Sigmoid colon (tissue), 7 donors: ENCODE data around the gene RANGRF. TPM values are rescaled to one million over a fixed set of nuclear protein-coding genes. Genes with fewer than 3 reads are reported as not detected.

ENCODE experiments used
- DNase-seq: peaks from one replicate; pipeline ENCODE4 v3.0.0-alpha.2; 2019
- H3K27ac ChIP-seq, 4 donors: fragments of 200-600 bp; sonication (generic); one replicate each; pipeline ENCODE4 v1.5.1; 2016 to 2019; ENCODE audit warnings: mild to moderate bottlenecking in 1 of 4
- H3K27me3 ChIP-seq, 3 donors: fragments of 200-600 bp; sonication (generic); one replicate each; pipeline ENCODE4 v1.5.1; 2019; ENCODE audit warnings: mild to moderate bottlenecking in 1 of 3
- H3K36me3 ChIP-seq, 4 donors: fragments of 200-600 bp; sonication (generic); one replicate each; pipeline ENCODE4 v1.5.1; 2016 to 2019
- H3K4me1 ChIP-seq, 4 donors: fragments of 200-600 bp; sonication (generic); one replicate each; pipeline ENCODE4 v1.5.1; 2017 to 2019
- H3K4me3 ChIP-seq, 4 donors: fragments of 200-600 bp; sonication (generic); one replicate each; pipeline ENCODE4 v1.5.1; 2017 to 2019; ENCODE audit warnings: mild to moderate bottlenecking in 2 of 4, moderate library complexity in 1 of 4
- H3K9me3 ChIP-seq, 4 donors: fragments of 200-600 bp in 3 of 4; sonication (generic) in 3 of 4; one replicate each; pipeline versions ENCODE4 v1.5.1 to v1.6.1; 2013 to 2019
- EP300 ChIP-seq, 4 donors: sonication (generic); formaldehyde crosslinking; IDR thresholded peaks; one replicate each; pipeline ENCODE4 v1.6.1; 2017; ENCODE audit warnings: antibody characterized with exemption in 4 of 4
- POLR2A ChIP-seq, 2 donors: fragments of 450-650 bp; IDR thresholded peaks; one replicate each; pipeline ENCODE4 v1.6.1; 2016; ENCODE audit warnings: antibody characterized with exemption in 2 of 2, mild to moderate bottlenecking in 2 of 2, moderate library complexity in 2 of 2
- POLR2AphosphoS5 ChIP-seq, 4 donors: sonication (generic); formaldehyde crosslinking; IDR thresholded peaks; one replicate each; pipeline ENCODE4 v1.6.1; 2017; ENCODE audit warnings: antibody characterized with exemption in 4 of 4
- WGBS, 2 donors: extraction: QIAGEN DNeasy Blood & Tissue Kit; methylation state at CpG; one replicate each; pipeline ENCODE4 v1.1.7; 2013; 5-methylcytosine and 5-hydroxymethylcytosine counted together
- intact Hi-C: fragments of 100-400 bp; cut with DNase I; formaldehyde crosslinking; loops from one replicate; pipeline ENCODE4 v1.15.1; 2023
- polyA plus RNA-seq, 3 donors: library from polyadenylated mRNA; stranded (reverse); fragments of 200-250 nt; gene quantifications; one replicate each; pipeline ENCODE4 v1.2.3, GENCODE V29; 2013
- total RNA-seq, 4 donors: library from RNA; depleted of rRNA; stranded (reverse); fragments of >200 nt; gene quantifications; one replicate each; pipeline ENCODE4 v1.1.0, GENCODE V29; 2016
- TF ChIP-seq, protein P1 (sequence below), 4 experiments: fragments of 450-650 bp in 3 of 4; fragments of 200-600 bp in 1 of 4; IDR thresholded peaks; one replicate each; pipeline ENCODE4 v1.5.1; 2016 to 2019; ENCODE audit warnings: antibody characterized with exemption in 4 of 4, mild to moderate bottlenecking in 3 of 4, moderate library complexity in 2 of 4
- donor health status: healthy with polysubstance abuse.
- donor health status: Bipolar disorder and iron deficiency.
- donor health status: healthy.

Gene RANGRF
- total and polyA plus RNA-seq, 7 donors, result 20.8 to 46.6 (median 27.5) TPM

DNA sequence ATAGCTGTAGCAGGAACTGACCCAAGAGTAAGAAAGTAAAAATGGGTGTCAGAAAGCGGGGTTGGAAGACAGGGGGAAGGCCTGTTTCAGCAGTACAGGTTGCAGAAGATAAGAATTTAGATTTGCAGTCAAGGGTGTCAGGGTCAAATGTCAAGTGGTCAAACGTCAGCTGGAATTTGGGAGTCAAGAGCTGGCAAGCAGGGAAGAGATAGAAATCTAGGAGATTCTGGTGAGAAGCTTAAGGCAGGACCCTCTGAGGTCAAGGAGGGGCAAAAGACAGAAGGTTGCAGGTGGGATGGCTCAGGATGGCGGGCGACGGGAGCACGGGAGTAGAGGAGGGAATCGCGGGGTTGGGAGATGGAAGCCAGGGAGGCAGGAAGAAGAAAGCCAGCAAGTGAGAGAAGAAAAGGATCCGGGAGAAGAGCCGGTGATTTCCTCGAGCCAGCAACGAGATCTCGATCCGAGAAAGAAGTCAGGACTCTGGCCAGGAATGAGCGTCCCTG is 6.4 kb downstream of the RANGRF start:
- peaks cover 0 to 13% (median 10%) of the 10 kb centered on the region in 4 donors for H3K4me1 ChIP-seq
- DNase-seq, result no peak
- H3K36me3 ChIP-seq, result no peaks in the 10 kb centered on the region
- no peaks in the 10 kb centered on the region for H3K27me3 ChIP-seq
- H3K27ac ChIP-seq, result peak overlapping the region; percentile 90 to 95 (median 92)
- H3K9me3 ChIP-seq, result no peaks in the 10 kb centered on the region
- peak overlapping the region; percentile 53 to 78 (median 63) for H3K4me3 ChIP-seq
- WGBS, 2 donors, result 7 to 9% methylated on average over 15 of the region's 15 CpGs
- intact Hi-C loops, result loop anchor here (2.0 to 5.0 kb wide), 3 partner anchors 68 to 178 kb away; partner anchors contain the start of gene ALOXE3
- TF ChIP-seq EP300 (IDR thresholded peaks at IDR 0.05) (no peak), POLR2AphosphoS5 (IDR thresholded peaks at IDR 0.05) (no peak), POLR2A (IDR thresholded peaks at IDR 0.05) (no peak)
- TF ChIP-seq, protein P1, sequence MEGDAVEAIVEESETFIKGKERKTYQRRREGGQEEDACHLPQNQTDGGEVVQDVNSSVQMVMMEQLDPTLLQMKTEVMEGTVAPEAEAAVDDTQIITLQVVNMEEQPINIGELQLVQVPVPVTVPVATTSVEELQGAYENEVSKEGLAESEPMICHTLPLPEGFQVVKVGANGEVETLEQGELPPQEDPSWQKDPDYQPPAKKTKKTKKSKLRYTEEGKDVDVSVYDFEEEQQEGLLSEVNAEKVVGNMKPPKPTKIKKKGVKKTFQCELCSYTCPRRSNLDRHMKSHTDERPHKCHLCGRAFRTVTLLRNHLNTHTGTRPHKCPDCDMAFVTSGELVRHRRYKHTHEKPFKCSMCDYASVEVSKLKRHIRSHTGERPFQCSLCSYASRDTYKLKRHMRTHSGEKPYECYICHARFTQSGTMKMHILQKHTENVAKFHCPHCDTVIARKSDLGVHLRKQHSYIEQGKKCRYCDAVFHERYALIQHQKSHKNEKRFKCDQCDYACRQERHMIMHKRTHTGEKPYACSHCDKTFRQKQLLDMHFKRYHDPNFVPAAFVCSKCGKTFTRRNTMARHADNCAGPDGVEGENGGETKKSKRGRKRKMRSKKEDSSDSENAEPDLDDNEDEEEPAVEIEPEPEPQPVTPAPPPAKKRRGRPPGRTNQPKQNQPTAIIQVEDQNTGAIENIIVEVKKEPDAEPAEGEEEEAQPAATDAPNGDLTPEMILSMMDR (IDR thresholded peaks at IDR 0.05), result no peak

- 55 to 58% methylated on average over 3 of the region's 3 CpGs for WGBS, 2 donors
- intact Hi-C loops, result loop anchor here (10.0 kb wide), 1 partner anchor 225 kb away; no protein-coding TSS in a partner anchor
- H3K4me1 ChIP-seq, result peaks cover 0 to 4% (median 0%) of the 10 kb centered on the region in 4 donors
These were observed 11.8 kb downstream of the RANGRF start for GRCh38 chr17:8300226-8300625.

DNA sequence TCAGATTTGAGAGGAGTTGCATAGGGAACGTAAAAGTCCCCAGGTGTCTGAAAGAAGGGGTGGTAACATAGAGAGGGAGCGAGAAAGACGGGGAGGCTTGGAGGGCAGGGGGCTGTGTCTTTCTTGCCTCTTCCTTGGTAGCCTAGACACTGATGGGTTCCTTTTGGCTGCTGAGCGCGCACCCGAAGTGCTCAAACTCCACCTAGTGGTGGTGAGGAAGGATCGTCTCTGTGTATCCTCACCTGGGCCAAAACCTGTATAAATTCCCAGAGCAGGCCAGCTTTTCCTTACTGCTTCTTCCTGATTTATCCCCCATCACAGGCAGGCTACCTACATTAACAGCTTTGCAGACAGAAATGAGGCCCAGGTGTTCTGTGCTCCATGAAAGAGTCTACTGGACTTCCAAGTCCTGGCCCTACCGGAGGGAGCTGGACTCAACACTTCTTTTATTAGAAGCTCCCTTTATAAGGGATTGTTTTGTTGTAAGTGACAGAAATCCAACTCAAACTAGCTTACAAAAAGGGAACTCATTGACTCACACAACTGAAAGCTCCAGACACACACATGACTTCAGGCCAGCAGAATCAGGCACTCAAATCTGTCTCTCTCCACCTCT is 12.3 kb downstream of the RANGRF start:
- DNase-seq, result peak; percentile 77
- Histone ChIP-seq H3K4me3 (no peak overlapping the region), H3K4me1 (peaks cover 0 to 3% (median 0%) of the 10 kb centered on the region in 4 donors), H3K9me3 (no peaks in the 10 kb centered on the region), H3K27ac (no peak overlapping the region), H3K27me3 (no peaks in the 10 kb centered on the region), H3K36me3 (no peaks in the 10 kb centered on the region)
- intact Hi-C loops, result loop anchor here (10.0 kb wide), 1 partner anchor 226 kb away; no protein-coding TSS in a partner anchor
- WGBS, 2 donors, result 11 to 12% methylated on average over 8 of the region's 8 CpGs
- TF ChIP-seq POLR2A (IDR thresholded peaks at IDR 0.05) (no peak), POLR2AphosphoS5 (IDR thresholded peaks at IDR 0.05) (peak in 3 of 4 donors; percentile 13 to 41 (median 32)), EP300 (IDR thresholded peaks at IDR 0.05) (no peak)
- TF ChIP-seq, protein P1 (IDR thresholded peaks at IDR 0.05), result peak; percentile 82 to 86 (median 83)

More at GRCh38 chr17:8300226-8300625, 11.8 kb downstream of the RANGRF start:
- H3K27me3 ChIP-seq, result no peaks in the 10 kb centered on the region
- H3K27ac ChIP-seq, result no peak overlapping the region
- H3K4me3 ChIP-seq, result no peak overlapping the region
- no peaks in the 10 kb centered on the region for H3K9me3 ChIP-seq
- no peak for TF ChIP-seq EP300 (IDR thresholded peaks at IDR 0.05)
- TF ChIP-seq POLR2AphosphoS5 (IDR thresholded peaks at IDR 0.05), result no peak
- no peak for TF ChIP-seq POLR2A (IDR thresholded peaks at IDR 0.05)
- TF ChIP-seq, protein P1 (IDR thresholded peaks at IDR 0.05), result no peak
- no peak for DNase-seq
- H3K36me3 ChIP-seq, result no peaks in the 10 kb centered on the region

- peak overlapping the region in 3 of 4 donors; percentile 5 to 23 (median 13) for H3K4me3 ChIP-seq
- H3K27ac ChIP-seq, result peak overlapping the region; percentile 17 to 60 (median 35)
- intact Hi-C loops, result no loop called here
- TF ChIP-seq EP300 (IDR thresholded peaks at IDR 0.05), result no peak
- peak in 1 of 4 donors; percentile 19 for TF ChIP-seq POLR2AphosphoS5 (IDR thresholded peaks at IDR 0.05)
- no peaks in the 10 kb centered on the region for H3K9me3 ChIP-seq
- no peaks in the 10 kb centered on the region for H3K4me1 ChIP-seq
- peaks cover 8 to 36% (median 30%) of the 10 kb centered on the region in 3 donors for H3K27me3 ChIP-seq
- 53 to 60% methylated on average over 10 of the region's 10 CpGs for WGBS, 2 donors
- DNase-seq, result no peak
- H3K36me3 ChIP-seq, result no peaks in the 10 kb centered on the region
These were observed 22.2 kb downstream of the RANGRF start for GRCh38 chr17:8310601-8311123.

- H3K4me3 ChIP-seq, result peak overlapping the region in 3 of 4 donors; percentile 5 to 23 (median 13)
- intact Hi-C loops, result no loop called here
- H3K27me3 ChIP-seq, result peaks cover 12 to 42% (median 36%) of the 10 kb centered on the region in 3 donors
- no peaks in the 10 kb centered on the region for H3K36me3 ChIP-seq
- 77 to 82% methylated on average over 25 of the region's 25 CpGs for whole genome bisulfite sequencing, 2 donors
- no peak for TF ChIP-seq POLR2AphosphoS5 (IDR thresholded peaks at IDR 0.05)
- TF ChIP-seq EP300 (IDR thresholded peaks at IDR 0.05), result no peak
- no peaks in the 10 kb centered on the region for H3K9me3 ChIP-seq
- DNase-seq, result no peak
- H3K27ac ChIP-seq, result peak overlapping the region in 3 of 4 donors; percentile 17 to 60 (median 42)
- H3K4me1 ChIP-seq, result no peaks in the 10 kb centered on the region
These were observed 22.8 kb downstream of the RANGRF start for GRCh38 chr17:8311131-8311790.
